Urinary bladder (tissue), 2 donors: Measurements from ENCODE around the gene PCED1A. TPM values are rescaled to one million over a fixed set of nuclear protein-coding genes. Genes with fewer than 3 reads are reported as not detected.

Experiments
- polyA plus RNA-seq: library from polyadenylated mRNA; stranded (reverse); fragments of 200-250 nt; gene quantifications from one replicate; pipeline ENCODE4 v1.2.3, GENCODE V29; 2013
- total RNA-seq: library from RNA; depleted of rRNA; stranded (reverse); fragments of >200 nt; gene quantifications from one replicate; pipeline ENCODE4 v1.2.3, GENCODE V29; 2014
- donor health status: healthy.

Gene PCED1A
- total and polyA plus RNA-seq, 2 donors: 16.6 to 29.8 TPM

Other genes with a start within 250 kb of the PCED1A start
- gene NOP56, start 188.0 kb downstream of the PCED1A start, total RNA-seq: 75.1 TPM
- gene NOP56, start 188.0 kb downstream of the PCED1A start, polyA plus RNA-seq: 79.9 TPM
- gene IDH3B, start 176.4 kb downstream of the PCED1A start, total RNA-seq: 44.5 TPM
- gene IDH3B, start 176.4 kb downstream of the PCED1A start, polyA plus RNA-seq: 102 TPM
- 9.3 TPM for gene EBF4, start 147.9 kb downstream of the PCED1A start, total RNA-seq
- 28.9 TPM for gene EBF4, start 147.9 kb downstream of the PCED1A start, polyA plus RNA-seq
- gene CPXM1, start 40.0 kb downstream of the PCED1A start, total RNA-seq: 46.9 TPM
- gene CPXM1, start 40.0 kb downstream of the PCED1A start, polyA plus RNA-seq: 19.4 TPM
- gene C20orf141, start 25.7 kb downstream of the PCED1A start, total RNA-seq: not detected
- gene C20orf141, start 25.7 kb downstream of the PCED1A start, polyA plus RNA-seq: not detected
- not detected for gene TMEM239, start 24.3 kb downstream of the PCED1A start, total RNA-seq
- not detected for gene TMEM239, start 24.3 kb downstream of the PCED1A start, polyA plus RNA-seq
- gene VPS16, start 90 bp upstream of the PCED1A start, total RNA-seq: 22.2 TPM
- 33.2 TPM for gene VPS16, start 90 bp upstream of the PCED1A start, polyA plus RNA-seq
- gene PTPRA, start 32.8 kb upstream of the PCED1A start, total RNA-seq: 139 TPM
- 52.6 TPM for gene PTPRA, start 32.8 kb upstream of the PCED1A start, polyA plus RNA-seq
- gene GNRH2, start 203.0 kb upstream of the PCED1A start, total RNA-seq: not detected
- not detected for gene GNRH2, start 203.0 kb upstream of the PCED1A start, polyA plus RNA-seq
- gene MRPS26, start 205.4 kb upstream of the PCED1A start, total RNA-seq: 18.3 TPM
- 97.4 TPM for gene MRPS26, start 205.4 kb upstream of the PCED1A start, polyA plus RNA-seq
- not detected for gene OXT, start 231.0 kb upstream of the PCED1A start, total RNA-seq
- 0.48 TPM for gene OXT, start 231.0 kb upstream of the PCED1A start, polyA plus RNA-seq
- gene AVP, start 244.1 kb upstream of the PCED1A start, total RNA-seq: not detected
- gene AVP, start 244.1 kb upstream of the PCED1A start, polyA plus RNA-seq: not detected